BJ (cell line): ENCODE data around the gene FIGLA. TPM values are rescaled to one million over a fixed set of nuclear protein-coding genes. Genes with fewer than 3 reads are reported as not detected.

ENCODE experiments used
- CTCF ChIA-PET: fragments of 350-600 bp; formaldehyde crosslinking; extraction: SDS; loops from one replicate; lab custom pipeline; 2021; ENCODE audit warnings: antibody characterized with exemption, inconsistent platforms; lab: Yijun Ruan, JAX
- POLR2A ChIA-PET: fragments of 300-600 bp; sonication (Branson Sonifier 250); formaldehyde crosslinking; extraction: SDS; loops from one replicate; lab custom pipeline; 2021; ENCODE audit warnings: antibody characterized with exemption; lab: Charles Lee
- DNase-seq: peaks from one replicate; pipeline ENCODE4 v3.0.0-alpha.2; 2011; ENCODE audit warnings: low read depth
- H3K27me3 ChIP-seq: 2 replicates; pipeline ENCODE4 v1.6.0; 2011; ENCODE audit warnings: low read length; ENCODE audit not compliant: control insufficient read depth, insufficient read depth
- H3K36me3 ChIP-seq: 2 replicates; pipeline ENCODE4 v1.5.1; 2011; ENCODE audit warnings: low read length; ENCODE audit not compliant: control insufficient read depth, insufficient read depth
- H3K4me3 ChIP-seq: 2 replicates; pipeline ENCODE4 v1.5.1; 2011; ENCODE audit warnings: low read depth, mild to moderate bottlenecking, control low read depth, low read length
- polyA plus RNA-seq: library from polyadenylated mRNA; depleted of rRNA; stranded (reverse); fragments of >200 nt; gene quantifications from 2 replicates; pipeline ENCODE4 v1.2.3, GENCODE V29; 2011
- TF ChIP-seq, protein P1 (sequence below): IDR thresholded peaks from 2 replicates; pipeline ENCODE4 v1.5.1; 2011; ENCODE audit warnings: low read depth, mild to moderate bottlenecking, control low read depth, inconsistent platforms, low read length, moderate library complexity; ENCODE audit not compliant: insufficient read depth

The FIGLA gene
- polyA plus RNA-seq, 1 experiment, result not detected

DNA sequence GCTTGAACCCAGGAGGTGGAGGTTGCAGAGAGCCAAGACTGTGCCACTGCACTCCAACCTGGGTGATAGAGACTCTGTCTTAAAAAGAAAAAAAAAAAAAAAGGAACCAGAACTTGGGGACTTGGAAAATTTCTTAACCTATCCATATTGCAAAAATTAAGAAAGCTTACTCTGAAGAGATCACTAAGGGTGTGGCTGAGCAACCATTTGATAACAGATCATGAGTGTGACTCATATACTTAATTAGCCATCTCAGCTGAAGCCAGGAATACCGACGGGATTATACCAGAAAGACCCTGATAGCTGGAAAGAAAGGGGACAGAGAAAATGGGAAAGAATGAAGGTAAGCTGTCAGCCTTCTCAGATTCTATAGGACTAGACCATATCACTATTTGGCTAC lies 15.3 kb downstream of the FIGLA start:
- Histone ChIP-seq H3K36me3 (no peaks in the 10 kb centered on the region), H3K4me3 (no peak overlapping the region), H3K27me3 (peaks cover 6% of the 10 kb centered on the region)
- ChIA-PET CTCF (interaction anchor here (1.2 kb wide), 1 partner anchor 12 kb away, joined by 3 read pairs; no protein-coding TSS in a partner anchor), POLR2A (no interaction called here)
- DNase-seq, result no peak
- TF ChIP-seq, protein P1, sequence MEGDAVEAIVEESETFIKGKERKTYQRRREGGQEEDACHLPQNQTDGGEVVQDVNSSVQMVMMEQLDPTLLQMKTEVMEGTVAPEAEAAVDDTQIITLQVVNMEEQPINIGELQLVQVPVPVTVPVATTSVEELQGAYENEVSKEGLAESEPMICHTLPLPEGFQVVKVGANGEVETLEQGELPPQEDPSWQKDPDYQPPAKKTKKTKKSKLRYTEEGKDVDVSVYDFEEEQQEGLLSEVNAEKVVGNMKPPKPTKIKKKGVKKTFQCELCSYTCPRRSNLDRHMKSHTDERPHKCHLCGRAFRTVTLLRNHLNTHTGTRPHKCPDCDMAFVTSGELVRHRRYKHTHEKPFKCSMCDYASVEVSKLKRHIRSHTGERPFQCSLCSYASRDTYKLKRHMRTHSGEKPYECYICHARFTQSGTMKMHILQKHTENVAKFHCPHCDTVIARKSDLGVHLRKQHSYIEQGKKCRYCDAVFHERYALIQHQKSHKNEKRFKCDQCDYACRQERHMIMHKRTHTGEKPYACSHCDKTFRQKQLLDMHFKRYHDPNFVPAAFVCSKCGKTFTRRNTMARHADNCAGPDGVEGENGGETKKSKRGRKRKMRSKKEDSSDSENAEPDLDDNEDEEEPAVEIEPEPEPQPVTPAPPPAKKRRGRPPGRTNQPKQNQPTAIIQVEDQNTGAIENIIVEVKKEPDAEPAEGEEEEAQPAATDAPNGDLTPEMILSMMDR, result no peak

- CTCF ChIA-PET, result interaction anchor here (1.0 kb wide), 1 partner anchor 14 kb away, joined by 3 read pairs; no protein-coding TSS in a partner anchor
Measured at GRCh38 chr2:70772486-70773155, 17.8 kb downstream of the FIGLA start.

DNA sequence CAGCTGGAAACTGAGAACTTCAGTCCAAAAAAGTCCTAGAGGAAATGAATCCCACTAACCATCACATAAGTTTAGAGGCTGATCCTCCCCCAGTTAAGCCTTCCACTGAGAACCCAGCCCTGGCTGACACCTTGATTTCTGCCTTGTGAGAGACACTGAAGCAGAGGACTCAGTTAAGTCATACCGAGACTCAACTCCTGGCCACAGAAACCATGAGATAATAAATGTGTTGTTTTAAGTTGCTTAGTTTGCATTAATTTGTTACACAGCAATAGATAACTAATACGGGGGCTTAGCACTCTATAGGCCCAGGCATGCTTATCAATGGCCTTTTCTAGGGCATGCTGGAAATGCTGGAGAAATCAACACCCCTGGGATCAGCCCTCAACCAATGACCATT lies 19.0 kb downstream of the FIGLA start:
- ChIA-PET POLR2A (no interaction called here), CTCF (no interaction called here)
- Histone ChIP-seq H3K4me3 (no peak overlapping the region), H3K36me3 (no peaks in the 10 kb centered on the region), H3K27me3 (peaks cover 30% of the 10 kb centered on the region)
- DNase-seq, result no peak
- TF ChIP-seq, protein P1, result no peak

More at GRCh38 chr2:70772486-70773155, 17.8 kb downstream of the FIGLA start:
- DNase-seq, result no peak
- no peaks in the 10 kb centered on the region for H3K36me3 ChIP-seq
- peaks cover 21% of the 10 kb centered on the region for H3K27me3 ChIP-seq
- TF ChIP-seq, protein P1, result no peak
- POLR2A ChIA-PET, result no interaction called here
- H3K4me3 ChIP-seq, result no peak overlapping the region

- DNase-seq, result no peak
- no peak overlapping the region for H3K4me3 ChIP-seq
- H3K27me3 ChIP-seq, result peaks cover 31% of the 10 kb centered on the region
- H3K36me3 ChIP-seq, result no peaks in the 10 kb centered on the region
- TF ChIP-seq, protein P1, result no peak
- ChIA-PET CTCF (interaction anchor here (1.0 to 2.5 kb wide), 3 partner anchors 16 to 428 kb away, joined by 3 to 9 read pairs (median 3); no protein-coding TSS in a partner anchor), POLR2A (no interaction called here)
Measured at GRCh38 chr2:70769450-70769849, 21.0 kb downstream of the FIGLA start.

DNA sequence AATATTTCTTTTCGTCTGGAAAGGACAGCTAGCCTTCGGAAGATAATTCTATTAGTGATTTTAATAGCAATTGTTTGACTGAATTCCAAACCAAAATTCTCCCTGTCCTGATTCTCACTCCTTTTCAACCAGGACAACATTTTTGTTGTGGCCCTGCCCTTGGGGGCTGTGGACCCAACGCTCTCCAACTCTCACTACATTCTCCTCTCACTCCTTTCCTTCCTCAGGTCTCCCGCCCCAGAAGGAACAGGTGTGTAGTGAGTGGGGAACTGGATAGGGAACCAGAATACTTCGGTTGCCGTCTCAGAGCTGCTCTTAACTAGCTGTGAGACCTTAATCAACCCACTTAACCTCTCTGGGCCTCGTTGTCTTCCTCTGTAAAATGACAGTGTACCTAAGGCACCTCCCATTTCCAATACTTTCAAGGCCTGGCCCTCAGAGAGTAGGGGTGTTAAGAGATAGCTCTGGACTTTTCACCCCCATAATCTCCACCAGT lies 21.8 kb downstream of the FIGLA start:
- POLR2A ChIA-PET, result no interaction called here
- no peak for DNase-seq
- CTCF ChIA-PET, result interaction anchor here (1.0 to 2.5 kb wide), 4 partner anchors 16 to 466 kb away, joined by 3 to 9 read pairs (median 4); partner anchors contain the start of gene FAM136A
- H3K4me3 ChIP-seq, result no peak overlapping the region
- no peaks in the 10 kb centered on the region for H3K36me3 ChIP-seq
- TF ChIP-seq, protein P1, result no peak
- peaks cover 31% of the 10 kb centered on the region for H3K27me3 ChIP-seq
